HG02885 (cell line): Measurements from ENCODE around the gene NPPB.
"Not testable (repeated sequence)": the region's sequence is repeated elsewhere in the genome, so short reads cannot be mapped to it uniquely, and the experiment has no call there.

Experiments used
- ATAC-seq: cut with Tn5 transposase; IDR thresholded peaks from one replicate; pipeline ENCODE4 v1.9.1; 2021; ENCODE audit warnings: mild to moderate bottlenecking; ENCODE audit not compliant: unreplicated experiment, poor library complexity

NPPB gene

GRCh38 chr1:11858613-11858967 lies at the start of gene NPPB:
Gene NPPB (minus strand): TSS chr1:11858945. CDS start chr1:11858833, 112 bp downstream.
- no peak for ATAC-seq

GRCh38 chr1:11908095-11908675 lies 49.4 kb upstream of the NPPB start:
- ATAC-seq, result peak; percentile 50

- ATAC-seq, result peak; percentile 55
These were observed 48.7 kb upstream of the NPPB start for GRCh38 chr1:11907275-11908094.

GRCh38 chr1:11906870-11907269 lies 48.1 kb upstream of the NPPB start:
- ATAC-seq, result no peak

- ATAC-seq, result no peak
These were observed 46.2 kb upstream of the NPPB start for GRCh38 chr1:11904978-11905377.

- not testable (repeated sequence) for ATAC-seq
These were observed 45.4 kb upstream of the NPPB start for GRCh38 chr1:11904156-11904555.

- no peak for ATAC-seq
These were observed 44.5 kb upstream of the NPPB start for GRCh38 chr1:11903210-11903609.

- ATAC-seq, result not testable (repeated sequence)
These were observed 42.7 kb upstream of the NPPB start for GRCh38 chr1:11901446-11901845.

- no peak for ATAC-seq
These were observed 40.2 kb upstream of the NPPB start for GRCh38 chr1:11898831-11899467.

- ATAC-seq, result no peak
These were observed 39.5 kb upstream of the NPPB start for GRCh38 chr1:11898086-11898785.

- not testable (repeated sequence) for ATAC-seq
These were observed 35.8 kb upstream of the NPPB start for GRCh38 chr1:11894501-11894900.

GRCh38 chr1:11893907-11894251 lies 35.1 kb upstream of the NPPB start:
- ATAC-seq, result no peak

- no peak for ATAC-seq
These were observed 32.9 kb upstream of the NPPB start for GRCh38 chr1:11891433-11892186.

- ATAC-seq, result no peak
These were observed 30.1 kb upstream of the NPPB start for GRCh38 chr1:11888877-11889208.

GRCh38 chr1:11888206-11888876 lies 29.6 kb upstream of the NPPB start:
- ATAC-seq, result no peak

GRCh38 chr1:11887666-11888007 lies 28.9 kb upstream of the NPPB start:
- no peak for ATAC-seq

GRCh38 chr1:11886986-11887665 lies 28.4 kb upstream of the NPPB start:
- no peak for ATAC-seq

- no peak for ATAC-seq
These were observed 27.2 kb upstream of the NPPB start for GRCh38 chr1:11885916-11886315.

GRCh38 chr1:11882814-11883538 lies 24.2 kb upstream of the NPPB start:
- ATAC-seq, result no peak
